Choroid plexus epithelial cell (primary cell): ENCODE results near the gene MRPL41.
"Not testable (repeated sequence)": the region's sequence is repeated elsewhere in the genome, so short reads cannot be mapped to it uniquely, and the experiment has no call there.

Source experiments
- DNase-seq: peaks from one replicate; pipeline ENCODE4 v3.0.0-alpha.2; 2010; ENCODE audit warnings: low read depth
- H3K4me3 ChIP-seq: 2 replicates; pipeline ENCODE4 v1.5.1; 2011; ENCODE audit warnings: low read depth, mild to moderate bottlenecking, control low read depth, low read length, moderate library complexity
- TF ChIP-seq, protein P1 (sequence below): conservative IDR thresholded peaks from 2 replicates; pipeline ENCODE4 v1.5.1; 2011; ENCODE audit warnings: low read depth, mild to moderate bottlenecking, control low read depth, inconsistent platforms, low read length, moderate library complexity

MRPL41 gene

DNA sequence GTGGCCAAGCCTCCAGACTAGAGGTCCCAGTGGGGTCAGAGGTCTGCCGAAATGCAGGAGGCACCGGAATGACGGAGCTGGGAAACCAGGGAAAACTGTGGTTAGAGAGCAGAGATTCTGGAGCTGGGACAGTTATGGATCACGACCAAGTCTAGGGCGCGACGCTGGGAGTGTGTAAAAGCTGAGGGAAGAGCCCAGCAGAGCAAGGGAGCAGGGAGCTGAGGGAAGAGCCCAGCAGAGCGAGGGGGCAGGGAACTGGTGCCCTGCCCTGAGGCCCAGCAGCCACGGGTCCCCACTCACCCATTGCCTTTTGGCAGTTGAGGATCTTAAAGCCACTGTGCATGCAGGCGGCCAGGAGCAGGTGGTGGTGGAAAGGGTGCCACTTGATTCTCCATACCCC, 12.5 kb downstream of the MRPL41 start:
- DNase-seq, result no peak
- H3K4me3 ChIP-seq, result no peak overlapping the region
- TF ChIP-seq, protein P1, sequence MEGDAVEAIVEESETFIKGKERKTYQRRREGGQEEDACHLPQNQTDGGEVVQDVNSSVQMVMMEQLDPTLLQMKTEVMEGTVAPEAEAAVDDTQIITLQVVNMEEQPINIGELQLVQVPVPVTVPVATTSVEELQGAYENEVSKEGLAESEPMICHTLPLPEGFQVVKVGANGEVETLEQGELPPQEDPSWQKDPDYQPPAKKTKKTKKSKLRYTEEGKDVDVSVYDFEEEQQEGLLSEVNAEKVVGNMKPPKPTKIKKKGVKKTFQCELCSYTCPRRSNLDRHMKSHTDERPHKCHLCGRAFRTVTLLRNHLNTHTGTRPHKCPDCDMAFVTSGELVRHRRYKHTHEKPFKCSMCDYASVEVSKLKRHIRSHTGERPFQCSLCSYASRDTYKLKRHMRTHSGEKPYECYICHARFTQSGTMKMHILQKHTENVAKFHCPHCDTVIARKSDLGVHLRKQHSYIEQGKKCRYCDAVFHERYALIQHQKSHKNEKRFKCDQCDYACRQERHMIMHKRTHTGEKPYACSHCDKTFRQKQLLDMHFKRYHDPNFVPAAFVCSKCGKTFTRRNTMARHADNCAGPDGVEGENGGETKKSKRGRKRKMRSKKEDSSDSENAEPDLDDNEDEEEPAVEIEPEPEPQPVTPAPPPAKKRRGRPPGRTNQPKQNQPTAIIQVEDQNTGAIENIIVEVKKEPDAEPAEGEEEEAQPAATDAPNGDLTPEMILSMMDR, result no peak

DNA sequence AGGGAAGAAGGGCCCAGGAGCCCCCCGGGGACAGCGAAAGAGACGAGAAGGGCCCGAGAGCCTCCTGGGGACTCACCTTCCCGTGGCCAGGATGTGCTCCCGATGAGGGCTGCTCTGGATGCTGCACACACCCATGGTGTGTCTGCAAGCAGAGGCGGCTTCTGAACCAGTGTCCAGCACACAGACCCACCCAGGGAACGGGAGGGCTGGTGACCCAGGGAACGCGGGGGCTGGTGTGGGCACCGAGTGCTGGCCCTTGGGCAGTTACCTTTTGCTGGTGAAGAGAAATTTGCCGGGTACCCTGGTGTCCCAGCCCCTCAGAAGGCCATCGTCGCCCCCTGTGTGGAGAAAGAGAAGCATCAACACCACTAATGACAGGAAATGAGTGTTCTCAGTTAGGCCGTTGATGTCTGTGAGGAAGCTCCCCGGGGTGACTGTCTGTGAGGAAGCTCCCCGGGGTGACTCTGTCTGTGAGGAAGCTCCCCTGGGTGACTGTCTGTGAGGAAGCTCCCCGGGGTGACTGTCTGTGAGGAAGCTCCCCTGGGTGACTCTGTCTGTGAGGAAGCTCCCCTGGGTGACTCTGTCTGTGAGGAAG, 13.2 kb downstream of the MRPL41 start:
- DNase-seq, result no peak
- TF ChIP-seq, protein P1, result no peak
- H3K4me3 ChIP-seq, result no peak overlapping the region

DNA sequence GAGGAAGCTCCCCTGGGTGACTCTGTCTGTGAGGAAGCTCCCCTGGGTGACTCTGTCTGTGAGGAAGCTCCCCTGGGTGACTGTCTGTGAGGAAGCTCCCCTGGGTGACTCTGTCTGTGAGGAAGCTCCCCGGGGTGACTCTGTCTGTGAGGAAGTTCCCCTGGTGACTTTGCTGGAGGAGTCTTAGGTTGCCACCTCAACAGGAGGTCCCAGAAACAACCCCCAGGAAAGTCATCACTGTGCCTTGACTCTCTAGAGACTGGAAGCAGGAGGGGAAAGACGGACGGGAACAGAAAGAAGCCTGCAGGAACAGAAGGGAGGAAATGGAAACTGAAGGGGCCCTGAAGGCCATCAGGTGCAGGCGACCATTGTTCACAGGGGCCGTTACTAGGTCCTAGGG, 16.8 kb downstream of the MRPL41 start:
- DNase-seq, H3K4me3 ChIP-seq: not testable (repeated sequence)

DNA sequence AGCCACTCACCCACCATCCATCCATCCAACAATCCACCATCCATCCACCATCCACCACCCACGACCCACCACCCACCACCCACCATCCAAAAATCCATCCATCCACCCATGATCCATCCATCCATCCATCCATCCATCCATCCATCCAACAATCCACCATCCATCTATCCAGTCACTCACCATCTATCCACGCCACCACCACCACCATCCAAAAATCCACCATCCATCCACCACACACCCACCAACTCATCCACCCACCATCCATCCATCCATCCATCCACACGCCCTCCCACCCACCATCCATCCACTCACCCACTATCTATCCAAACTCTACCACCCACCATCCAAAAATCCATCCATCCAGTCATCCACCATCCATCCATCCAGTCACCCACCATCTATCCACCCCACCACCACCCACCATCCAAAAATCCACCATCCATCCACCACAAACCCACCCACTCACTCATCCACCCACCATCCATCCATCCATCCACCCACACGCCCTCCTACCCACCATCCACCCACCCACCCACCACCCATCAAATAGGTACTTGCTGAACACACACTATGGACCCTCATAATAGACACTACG, 18.0 kb downstream of the MRPL41 start:
- no peak for DNase-seq
- no peak overlapping the region for H3K4me3 ChIP-seq
- TF ChIP-seq, protein P1, result no peak

DNA sequence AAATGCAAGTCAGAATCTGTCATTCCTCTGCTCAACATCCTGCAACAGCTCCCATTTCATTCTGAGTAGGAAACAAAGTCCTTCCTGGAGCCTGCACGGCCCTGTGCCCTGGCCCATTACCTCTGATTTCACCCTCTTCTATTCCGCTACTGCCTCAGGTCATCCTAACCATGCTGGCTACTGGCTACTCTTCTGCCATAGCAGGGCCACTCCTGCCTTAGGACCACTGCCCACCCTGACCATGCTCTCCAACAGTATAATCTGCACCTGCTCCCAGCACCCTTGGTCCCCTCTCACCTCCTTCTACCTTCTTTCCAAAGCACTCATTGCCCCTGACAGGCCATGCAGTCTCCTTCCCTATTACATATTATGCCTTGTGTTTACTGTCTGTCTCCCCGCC, 18.9 kb downstream of the MRPL41 start:
- no peak for DNase-seq
- H3K4me3 ChIP-seq, result no peak overlapping the region
- TF ChIP-seq, protein P1, result no peak

DNA sequence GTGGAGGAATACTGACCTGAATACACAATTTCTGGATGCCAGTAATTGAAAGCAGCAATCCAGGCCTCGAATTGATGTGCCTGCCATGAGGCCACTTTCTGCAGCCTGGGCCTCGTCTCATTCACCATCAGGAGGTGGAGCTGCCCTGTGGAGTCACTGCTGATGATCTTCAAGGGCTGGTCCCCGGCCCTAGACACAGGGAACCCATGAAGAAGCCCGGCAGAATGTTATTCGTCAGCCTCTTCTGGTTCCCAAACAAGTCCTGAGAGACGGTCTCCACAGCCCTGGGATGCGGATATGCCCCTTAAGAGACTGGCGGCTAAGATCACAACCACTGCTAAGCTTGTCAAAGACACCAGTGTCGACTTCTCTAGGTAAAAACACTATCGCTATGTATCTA, 22.5 kb downstream of the MRPL41 start:
- no peak for DNase-seq
- H3K4me3 ChIP-seq, result no peak overlapping the region
- TF ChIP-seq, protein P1, result no peak

DNA sequence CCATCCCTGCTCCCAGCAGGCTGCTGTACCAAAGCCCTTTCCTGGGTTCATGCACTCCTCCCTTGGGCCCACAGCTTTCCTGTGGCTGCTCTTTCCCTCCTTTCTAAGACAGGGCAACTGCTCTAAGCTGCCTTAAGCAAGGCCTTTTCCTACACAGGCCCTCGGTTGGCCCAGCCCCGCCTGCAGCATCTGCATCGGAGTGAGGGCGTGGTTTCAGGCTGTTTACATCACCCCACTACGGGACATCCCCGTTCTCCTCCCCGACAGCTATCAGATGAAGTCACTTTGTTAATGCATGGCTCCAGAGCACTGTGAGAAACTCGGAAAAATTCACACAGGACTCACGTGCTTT, 23.7 kb downstream of the MRPL41 start:
- DNase-seq, result no peak
- TF ChIP-seq, protein P1, result no peak
- H3K4me3 ChIP-seq, result no peak overlapping the region
